Psoas muscle (tissue), 8 donors: ENCODE results near the gene MYMX. TPM values are rescaled to one million over a fixed set of nuclear protein-coding genes. Genes with fewer than 3 reads are reported as not detected.

Source experiments
- ATAC-seq, 4 donors: fragments of 200-7000 bp; cut with Tn5 transposase; one replicate each; pipeline ENCODE4 v1.9.1; 2020; ENCODE audit warnings: moderate library complexity in 3 of 4, mild to moderate bottlenecking in 2 of 4
- DNase-seq, 2 donors: peaks; one replicate each; pipeline ENCODE4 v3.0.0-alpha.2; 2020
- H3K27ac ChIP-seq: fragments of 200-600 bp; one replicate; pipeline ENCODE4 v1.8.0; 2022
- H3K27me3 ChIP-seq, 3 donors: fragments of 200-600 bp in 1 of 3; one replicate each; pipeline versions ENCODE4 v1.6.1 to v1.8.0; 2013 to 2022; ENCODE audit warnings: low read length in 2 of 3, mild to moderate bottlenecking in 2 of 3, moderate library complexity in 1 of 3; ENCODE audit not compliant: insufficient read depth in 3 of 3
- H3K36me3 ChIP-seq, 2 donors: fragments of 200-600 bp in 1 of 2; one replicate each; pipeline versions ENCODE4 v1.6.1 to v1.8.0; 2013 to 2022; ENCODE audit warnings: low read depth in 1 of 2, mild to moderate bottlenecking in 1 of 2, moderate library complexity in 1 of 2; ENCODE audit not compliant: insufficient read depth in 1 of 2
- H3K4me1 ChIP-seq: fragments of 200-600 bp; one replicate; pipeline ENCODE4 v1.8.0; 2022
- H3K4me3 ChIP-seq: fragments of 200-600 bp; one replicate; pipeline ENCODE4 v1.8.0; 2022; ENCODE audit warnings: mild to moderate bottlenecking
- H3K9me3 ChIP-seq: fragments of 200-600 bp; one replicate; pipeline ENCODE4 v1.8.0; 2022
- WGBS, 3 donors: extraction: QIAGEN DNeasy Blood & Tissue Kit; methylation state at CpG; one replicate each; pipeline versions ENCODE4 v1.1.6 to v1.1.7; 2013; 5-methylcytosine and 5-hydroxymethylcytosine counted together
- intact Hi-C, 2 donors: fragments of 100-400 bp; cut with DNase I; formaldehyde crosslinking; loops; one replicate each; pipeline versions ENCODE4 v1.11.0 to v1.14.2; 2022
- polyA plus RNA-seq, 3 donors: library from polyadenylated mRNA; stranded (reverse); fragments of 200-250 nt; gene quantifications; one replicate each; pipeline ENCODE4 v1.2.3, GENCODE V29; 2013
- total RNA-seq, 4 donors: library from RNA; stranded (reverse); fragmentation: NEBNext Ultra II Directional in 2 of 4; extraction: Animal tissue kit (Norgen Biotek cat#: 25700) in 2 of 4; gene quantifications; one replicate each; pipeline versions ENCODE4 v1.2.1 to v1.2.4, GENCODE V29; 2021 to 2023
- TF ChIP-seq, protein P1 (sequence below): fragments of 200-600 bp; IDR thresholded peaks from one replicate; pipeline ENCODE4 v1.8.0; 2022; ENCODE audit warnings: antibody characterized with exemption
- donor health status: healthy with polysubstance abuse.
- donor health status: DM: no; HTN: no; CAD: no; lungs with moderate emphysema.
- donor health status: Bipolar disorder and iron deficiency.
- donor health status: healthy.
- donor health status: DM: yes; HTN: yes; CAD: no.
- donor health status: DM: no; HTN: no; CAD: no.
- donor health status: DM: no; HTN: no; CAD: no.
- donor health status: DM: yes; HTN: yes; CAD: no.

The MYMX gene
- total and polyA plus RNA-seq, 7 donors, result 0.09 to 0.61 (median 0.36) TPM; not detected in 2

DNA sequence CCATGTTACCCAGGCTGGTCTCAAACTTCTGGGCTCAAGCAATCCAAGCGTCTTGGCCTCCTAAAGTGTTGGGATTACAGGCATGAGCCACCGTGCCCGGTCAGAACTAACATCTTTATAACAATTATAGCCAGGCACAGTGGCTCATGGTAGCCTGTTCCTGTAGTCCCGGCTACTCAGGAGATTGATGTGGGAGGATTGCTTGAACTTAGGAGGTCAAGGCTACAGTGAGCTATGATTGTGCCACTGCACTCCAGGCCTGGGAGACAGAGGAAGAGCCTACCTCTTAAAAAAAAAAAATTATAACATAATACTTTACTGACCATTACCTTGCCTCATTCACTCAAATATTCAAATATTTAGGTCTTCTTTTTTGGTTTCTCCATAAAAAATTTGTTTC, 16.8 kb upstream of the MYMX start:
- Histone ChIP-seq H3K4me1 (peaks cover 3% of the 10 kb centered on the region), H3K27me3 (no peaks in the 10 kb centered on the region), H3K9me3 (no peaks in the 10 kb centered on the region), H3K4me3 (no peak overlapping the region), H3K27ac (no peak overlapping the region), H3K36me3 (no peaks in the 10 kb centered on the region)
- 58 to 82% (median 61%) methylated on average over 4 of the region's 4 CpGs for WGBS, 3 donors
- DNase-seq (no peak), ATAC-seq (no peak)
- intact Hi-C loops, result no loop called here
- TF ChIP-seq, protein P1, sequence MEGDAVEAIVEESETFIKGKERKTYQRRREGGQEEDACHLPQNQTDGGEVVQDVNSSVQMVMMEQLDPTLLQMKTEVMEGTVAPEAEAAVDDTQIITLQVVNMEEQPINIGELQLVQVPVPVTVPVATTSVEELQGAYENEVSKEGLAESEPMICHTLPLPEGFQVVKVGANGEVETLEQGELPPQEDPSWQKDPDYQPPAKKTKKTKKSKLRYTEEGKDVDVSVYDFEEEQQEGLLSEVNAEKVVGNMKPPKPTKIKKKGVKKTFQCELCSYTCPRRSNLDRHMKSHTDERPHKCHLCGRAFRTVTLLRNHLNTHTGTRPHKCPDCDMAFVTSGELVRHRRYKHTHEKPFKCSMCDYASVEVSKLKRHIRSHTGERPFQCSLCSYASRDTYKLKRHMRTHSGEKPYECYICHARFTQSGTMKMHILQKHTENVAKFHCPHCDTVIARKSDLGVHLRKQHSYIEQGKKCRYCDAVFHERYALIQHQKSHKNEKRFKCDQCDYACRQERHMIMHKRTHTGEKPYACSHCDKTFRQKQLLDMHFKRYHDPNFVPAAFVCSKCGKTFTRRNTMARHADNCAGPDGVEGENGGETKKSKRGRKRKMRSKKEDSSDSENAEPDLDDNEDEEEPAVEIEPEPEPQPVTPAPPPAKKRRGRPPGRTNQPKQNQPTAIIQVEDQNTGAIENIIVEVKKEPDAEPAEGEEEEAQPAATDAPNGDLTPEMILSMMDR, result no peak

- ATAC-seq (peak in 1 of 4 donors; percentile 25), DNase-seq (no peak)
- H3K27me3 ChIP-seq, result no peaks in the 10 kb centered on the region
Observed at GRCh38 chr6:44201200-44201599, 15.5 kb upstream of the MYMX start.

DNA sequence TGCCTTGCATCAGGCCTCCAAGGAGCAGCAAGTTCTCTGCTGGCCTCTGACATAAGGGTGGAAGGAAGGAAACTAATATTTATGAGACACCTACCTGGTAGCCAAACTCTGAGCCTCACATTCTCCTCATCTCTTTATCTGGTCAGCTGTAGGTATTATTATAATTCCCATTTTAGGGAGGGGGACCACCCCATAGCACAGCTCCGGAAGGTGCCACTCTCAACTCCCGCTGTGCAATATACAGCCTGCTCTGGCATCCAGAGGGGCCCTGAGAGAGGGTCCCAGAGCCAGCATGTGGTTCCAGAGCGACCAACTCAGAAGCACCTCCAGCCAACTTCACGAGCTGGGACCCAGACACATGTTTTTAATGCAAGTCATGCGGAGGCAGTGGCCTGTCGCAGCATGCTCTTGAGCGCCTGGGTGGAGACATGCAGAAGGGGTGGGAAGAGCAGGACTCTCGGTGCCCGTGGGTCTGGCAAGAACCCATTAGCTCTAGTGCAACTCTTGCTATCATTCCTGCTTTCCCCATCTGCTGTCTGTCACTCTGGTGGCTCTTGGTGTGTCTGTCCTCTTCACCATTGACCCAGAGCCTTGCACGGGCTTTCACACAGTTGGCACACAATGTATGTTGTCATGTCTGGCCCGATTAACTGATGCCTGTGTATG, 15.0 kb upstream of the MYMX start:
- H3K27ac ChIP-seq, result peak overlapping the region; percentile 2
- ATAC-seq (peak in 1 of 4 donors; percentile 19), DNase-seq (no peak)
- intact Hi-C loops, result no loop called here
- H3K9me3 ChIP-seq, result no peaks in the 10 kb centered on the region
- peaks cover 3% of the 10 kb centered on the region for H3K4me1 ChIP-seq
- H3K4me3 ChIP-seq, result no peak overlapping the region
- no peaks in the 10 kb centered on the region for H3K27me3 ChIP-seq
- no peaks in the 10 kb centered on the region for H3K36me3 ChIP-seq
- TF ChIP-seq, protein P1, result no peak
- 55 to 67% (median 59%) methylated on average over 11 of the region's 11 CpGs for WGBS, 3 donors

More at GRCh38 chr6:44201200-44201599, 15.5 kb upstream of the MYMX start:
- Histone ChIP-seq H3K36me3 (no peaks in the 10 kb centered on the region), H3K9me3 (no peaks in the 10 kb centered on the region), H3K27ac (peak overlapping the region; percentile 2), H3K4me3 (no peak overlapping the region), H3K4me1 (peaks cover 3% of the 10 kb centered on the region)
- WGBS, 3 donors, result 88 to 94% (median 91%) methylated on average over 3 of the region's 3 CpGs
- intact Hi-C loops, result no loop called here
- TF ChIP-seq, protein P1, result no peak

DNA sequence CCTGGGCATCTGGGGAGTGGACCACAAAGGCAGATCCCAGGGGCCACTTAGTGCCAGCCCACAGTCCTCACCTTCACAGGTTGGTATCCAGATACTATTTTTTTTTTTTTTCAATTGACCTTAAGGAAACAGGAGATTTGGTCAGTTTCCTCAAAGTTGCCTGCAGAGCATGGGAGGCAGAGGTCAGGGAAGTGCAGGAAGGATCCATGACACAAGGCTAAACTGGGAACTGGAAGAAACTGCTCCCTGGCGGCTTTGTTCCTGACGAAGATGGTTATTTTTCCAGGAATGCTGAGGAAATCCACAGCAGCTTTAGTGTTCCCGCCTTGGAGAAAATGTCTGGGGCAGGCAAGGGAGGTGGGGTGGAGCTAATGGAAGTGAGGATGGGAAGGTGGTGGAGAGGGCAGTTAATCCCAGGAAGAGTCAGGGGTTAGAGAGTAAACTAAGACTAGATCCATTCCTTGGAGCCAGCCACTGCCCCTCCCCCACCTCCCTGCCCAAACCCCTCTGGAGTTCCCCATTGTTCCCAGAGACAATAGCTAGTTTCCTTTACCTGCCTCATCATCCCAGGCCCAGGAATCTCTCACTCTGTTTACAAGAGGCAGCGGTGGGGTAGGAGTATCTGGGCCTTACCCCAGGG, 14.3 kb upstream of the MYMX start:
- H3K36me3 ChIP-seq, result no peaks in the 10 kb centered on the region
- no peaks in the 10 kb centered on the region for H3K27me3 ChIP-seq
- 57 to 79% (median 75%) methylated on average over 4 of the region's 4 CpGs for WGBS, 3 donors
- peaks cover 3% of the 10 kb centered on the region for H3K4me1 ChIP-seq
- intact Hi-C loops, result no loop called here
- TF ChIP-seq, protein P1, result no peak
- peak overlapping the region; percentile 53 for H3K27ac ChIP-seq
- ATAC-seq (peak in 1 of 4 donors; percentile 24), DNase-seq (no peak)
- H3K9me3 ChIP-seq, result no peaks in the 10 kb centered on the region
- no peak overlapping the region for H3K4me3 ChIP-seq
